Astrocyte (in vitro differentiated cells and primary cell): ENCODE data around the gene DDR2. TPM values are rescaled to one million over a fixed set of nuclear protein-coding genes. Genes with fewer than 3 reads are reported as not detected.

Experiments
- DNase-seq: peaks from one replicate; pipeline ENCODE4 v3.0.0-alpha.2; 2010; ENCODE audit warnings: low read depth
- FAIRE-seq: peaks from 2 replicates; lab custom pipeline; 2011; peaks lifted over from hg19 to GRCh38; lab: Jason Lieb, UNC
- H2AFZ ChIP-seq: 2 replicates; pipeline ENCODE4 v1.6.0; 2012; ENCODE audit warnings: low read depth, low read length, inconsistent platforms
- H3K27ac ChIP-seq: 2 replicates; pipeline ENCODE4 v1.5.1; 2011; ENCODE audit warnings: low read depth, low read length, inconsistent platforms
- H3K27me3 ChIP-seq: 2 replicates; pipeline ENCODE4 v1.6.0; 2011; ENCODE audit warnings: low read length, inconsistent platforms; ENCODE audit not compliant: insufficient read depth
- H3K36me3 ChIP-seq: 2 replicates; pipeline ENCODE4 v1.5.1; 2011; ENCODE audit warnings: low read length, inconsistent platforms; ENCODE audit not compliant: insufficient read depth
- H3K4me1 ChIP-seq: 2 replicates; pipeline ENCODE4 v1.5.1; 2011; ENCODE audit warnings: low read length, inconsistent platforms; ENCODE audit not compliant: insufficient read depth
- H3K4me2 ChIP-seq: 2 replicates; pipeline ENCODE4 v1.6.0; 2012; ENCODE audit warnings: low read length, inconsistent platforms
- H3K4me3 ChIP-seq: 2 replicates; pipeline ENCODE4 v1.5.1; 2011; ENCODE audit warnings: low read depth, mild to moderate bottlenecking, low read length, inconsistent platforms; ENCODE audit not compliant: insufficient read depth
- H3K79me2 ChIP-seq: 2 replicates; pipeline ENCODE4 v1.6.0; 2012; ENCODE audit warnings: mild to moderate bottlenecking, low read length, inconsistent platforms; ENCODE audit not compliant: insufficient read depth
- H3K9ac ChIP-seq: 2 replicates; pipeline ENCODE4 v1.6.0; 2012; ENCODE audit warnings: mild to moderate bottlenecking, low read length, inconsistent platforms
- H3K9me3 ChIP-seq: 2 replicates; pipeline ENCODE4 v1.5.1; 2012; ENCODE audit warnings: low read depth, mild to moderate bottlenecking, low read length, inconsistent platforms; ENCODE audit not compliant: insufficient read depth
- H4K20me1 ChIP-seq: 2 replicates; pipeline ENCODE4 v1.6.0; 2012; ENCODE audit warnings: low read length, inconsistent platforms; ENCODE audit not compliant: insufficient read depth
- H3K27ac Mint-ChIP-seq: one replicate; pipeline ENCODE4 v1.8.0; 2021; ENCODE audit warnings: mild to moderate bottlenecking, mixed read lengths; ENCODE audit not compliant: unreplicated experiment
- H3K27me3 Mint-ChIP-seq: one replicate; pipeline ENCODE4 v1.8.0; 2021; ENCODE audit warnings: low read depth, mixed read lengths; ENCODE audit not compliant: unreplicated experiment
- H3K36me3 Mint-ChIP-seq: one replicate; pipeline ENCODE4 v1.8.0; 2021; ENCODE audit warnings: low read depth, mixed read lengths; ENCODE audit not compliant: unreplicated experiment
- H3K4me1 Mint-ChIP-seq: one replicate; pipeline ENCODE4 v1.8.0; 2021; ENCODE audit warnings: low read depth, mixed read lengths; ENCODE audit not compliant: unreplicated experiment
- H3K4me3 Mint-ChIP-seq: one replicate; pipeline ENCODE4 v1.8.0; 2021; ENCODE audit warnings: mild to moderate bottlenecking, moderate library complexity, mixed read lengths; ENCODE audit not compliant: unreplicated experiment
- H3K9me3 Mint-ChIP-seq: one replicate; pipeline ENCODE4 v1.8.0; 2021; ENCODE audit warnings: mild to moderate bottlenecking, mixed read lengths; ENCODE audit not compliant: unreplicated experiment
- EZH2 ChIP-seq: IDR thresholded peaks from 2 replicates; pipeline ENCODE4 v1.6.1; 2012; ENCODE audit warnings: mild to moderate bottlenecking, low read length, inconsistent platforms; ENCODE audit not compliant: insufficient read depth
- total RNA-seq: library from RNA; stranded (reverse); gene quantifications from 2 replicates; pipeline ENCODE4 v1.2.1, GENCODE V29; 2021
- TF ChIP-seq, protein P1 (sequence below): IDR thresholded peaks from 2 replicates; pipeline ENCODE4 v1.5.1; 2011; ENCODE audit warnings: low read depth, mild to moderate bottlenecking, inconsistent platforms, low read length, moderate library complexity; ENCODE audit not compliant: insufficient read depth

Gene DDR2
- total RNA-seq, 1 donor from 2014 or later, result 15.3 TPM

DNA sequence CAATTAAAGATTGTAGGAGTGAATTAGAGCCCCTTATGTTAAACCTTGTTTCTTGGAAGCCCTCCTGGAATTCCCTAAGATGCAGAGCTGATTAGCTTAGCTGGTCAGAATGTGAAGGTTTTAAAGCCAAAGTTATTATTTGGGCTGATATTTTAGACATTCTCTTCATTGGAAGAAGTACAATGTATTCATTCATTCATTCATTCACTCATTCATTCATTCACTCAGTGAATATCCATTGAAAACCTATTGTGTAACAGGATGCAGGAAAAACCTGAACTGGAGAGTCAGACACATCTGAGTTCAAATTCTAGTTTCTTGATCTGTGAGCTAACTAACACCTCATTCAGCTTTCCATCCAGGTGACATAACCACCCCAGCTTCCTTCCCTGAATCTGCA is 29.7 kb downstream of the DDR2 start:
- Mint-ChIP-seq H3K4me3 (no peak overlapping the region), H3K27ac (no peak overlapping the region), H3K9me3 (peaks cover 1% of the 10 kb centered on the region), H3K27me3 (no peaks in the 10 kb centered on the region), H3K4me1 (peaks cover 31% of the 10 kb centered on the region), H3K36me3 (no peaks in the 10 kb centered on the region)
- H3K27me3 ChIP-seq, result no peaks in the 10 kb centered on the region
- no peak overlapping the region for H3K27ac ChIP-seq
- H3K9me3 ChIP-seq, result no peaks in the 10 kb centered on the region
- peaks cover 12% of the 10 kb centered on the region for H3K4me1 ChIP-seq
- H4K20me1 ChIP-seq, result peaks cover 18% of the 10 kb centered on the region
- FAIRE-seq (no peak), DNase-seq (no peak)
- TF ChIP-seq, protein P1, sequence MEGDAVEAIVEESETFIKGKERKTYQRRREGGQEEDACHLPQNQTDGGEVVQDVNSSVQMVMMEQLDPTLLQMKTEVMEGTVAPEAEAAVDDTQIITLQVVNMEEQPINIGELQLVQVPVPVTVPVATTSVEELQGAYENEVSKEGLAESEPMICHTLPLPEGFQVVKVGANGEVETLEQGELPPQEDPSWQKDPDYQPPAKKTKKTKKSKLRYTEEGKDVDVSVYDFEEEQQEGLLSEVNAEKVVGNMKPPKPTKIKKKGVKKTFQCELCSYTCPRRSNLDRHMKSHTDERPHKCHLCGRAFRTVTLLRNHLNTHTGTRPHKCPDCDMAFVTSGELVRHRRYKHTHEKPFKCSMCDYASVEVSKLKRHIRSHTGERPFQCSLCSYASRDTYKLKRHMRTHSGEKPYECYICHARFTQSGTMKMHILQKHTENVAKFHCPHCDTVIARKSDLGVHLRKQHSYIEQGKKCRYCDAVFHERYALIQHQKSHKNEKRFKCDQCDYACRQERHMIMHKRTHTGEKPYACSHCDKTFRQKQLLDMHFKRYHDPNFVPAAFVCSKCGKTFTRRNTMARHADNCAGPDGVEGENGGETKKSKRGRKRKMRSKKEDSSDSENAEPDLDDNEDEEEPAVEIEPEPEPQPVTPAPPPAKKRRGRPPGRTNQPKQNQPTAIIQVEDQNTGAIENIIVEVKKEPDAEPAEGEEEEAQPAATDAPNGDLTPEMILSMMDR, result no peak
- TF ChIP-seq EZH2, result no peak
- no peaks in the 10 kb centered on the region for H3K36me3 ChIP-seq
- H3K9ac ChIP-seq, result no peak overlapping the region
- H3K4me3 ChIP-seq, result no peak overlapping the region
- no peak overlapping the region for H3K4me2 ChIP-seq
- H2AFZ ChIP-seq, result no peak overlapping the region
- H3K79me2 ChIP-seq, result peaks cover 28% of the 10 kb centered on the region

DNA sequence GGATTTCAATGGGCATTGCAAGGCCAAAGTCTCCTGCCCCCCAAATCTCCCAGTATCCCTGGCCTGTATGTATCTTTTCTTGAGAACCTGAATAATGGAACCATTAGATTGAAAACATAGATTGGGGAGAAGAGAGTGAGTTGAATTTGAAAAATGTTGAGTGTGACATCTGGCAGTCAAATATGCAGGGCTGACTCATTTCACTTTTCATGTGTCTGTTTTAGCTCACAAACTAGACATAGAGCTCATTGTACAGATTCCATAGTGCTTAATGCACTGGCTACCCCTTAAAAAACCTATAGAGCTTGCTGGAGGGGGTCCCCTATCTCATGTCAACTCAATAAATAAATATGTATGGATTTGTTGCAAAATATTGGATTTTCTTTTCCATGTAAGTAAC is 30.8 kb downstream of the DDR2 start:
- Histone ChIP-seq H3K4me3 (no peak overlapping the region), H3K4me1 (peaks cover 12% of the 10 kb centered on the region), H3K4me2 (peak overlapping the region; percentile 74), H3K79me2 (peaks cover 23% of the 10 kb centered on the region), H3K36me3 (no peaks in the 10 kb centered on the region), H3K27ac (peak overlapping the region; percentile 69), H3K9ac (peak overlapping the region; percentile 45), H3K9me3 (no peaks in the 10 kb centered on the region), H2AFZ (no peak overlapping the region), H4K20me1 (peaks cover 12% of the 10 kb centered on the region), H3K27me3 (no peaks in the 10 kb centered on the region)
- Mint-ChIP-seq H3K4me3 (no peak overlapping the region), H3K36me3 (no peaks in the 10 kb centered on the region), H3K27me3 (no peaks in the 10 kb centered on the region), H3K27ac (no peak overlapping the region), H3K9me3 (peaks cover 1% of the 10 kb centered on the region), H3K4me1 (peaks cover 31% of the 10 kb centered on the region)
- DNase-seq (no peak), FAIRE-seq (no peak)
- TF ChIP-seq, protein P1, result no peak
- TF ChIP-seq EZH2, result no peak

DNA sequence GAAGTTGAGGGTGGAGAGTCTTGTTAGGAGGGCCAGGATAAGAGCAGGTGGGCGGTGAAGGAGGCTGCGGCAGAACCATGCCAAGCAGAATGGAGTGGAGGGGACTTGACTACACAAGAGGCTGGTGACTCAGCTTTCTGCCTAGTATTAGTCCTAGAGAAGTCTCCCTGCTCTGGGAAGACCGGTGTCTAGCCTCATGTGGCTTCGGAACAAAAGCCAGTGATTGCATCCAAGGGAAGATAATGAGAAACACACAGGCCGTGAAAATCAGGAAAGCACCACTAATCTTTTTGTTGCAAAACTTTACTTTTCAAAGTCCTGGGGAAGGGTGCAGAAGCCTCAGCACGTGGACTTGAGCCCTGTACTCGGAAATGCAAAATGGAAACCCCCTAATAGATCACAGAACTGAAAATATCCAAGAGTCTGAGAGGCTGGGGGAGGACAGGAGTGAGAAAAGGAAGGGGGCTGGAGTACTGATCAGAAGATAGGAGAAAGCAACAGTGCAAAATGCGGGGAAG is 31.4 kb downstream of the DDR2 start:
- DNase-seq (peak; percentile 94), FAIRE-seq (peak; percentile 23)
- H3K4me2 ChIP-seq, result peak overlapping the region; percentile 74
- peaks cover 12% of the 10 kb centered on the region for H4K20me1 ChIP-seq
- no peaks in the 10 kb centered on the region for H3K9me3 ChIP-seq
- H3K79me2 ChIP-seq, result peaks cover 22% of the 10 kb centered on the region
- Mint-ChIP-seq H3K27ac (no peak overlapping the region), H3K27me3 (no peaks in the 10 kb centered on the region), H3K9me3 (no peaks in the 10 kb centered on the region), H3K4me3 (no peak overlapping the region), H3K36me3 (no peaks in the 10 kb centered on the region), H3K4me1 (peaks cover 31% of the 10 kb centered on the region)
- H3K4me3 ChIP-seq, result peak overlapping the region; percentile 28
- TF ChIP-seq EZH2, result no peak
- TF ChIP-seq, protein P1, result no peak
- peak overlapping the region; percentile 2 for H2AFZ ChIP-seq
- H3K36me3 ChIP-seq, result no peaks in the 10 kb centered on the region
- H3K27ac ChIP-seq, result peak overlapping the region; percentile 69
- peak overlapping the region; percentile 45 for H3K9ac ChIP-seq
- H3K4me1 ChIP-seq, result peaks cover 12% of the 10 kb centered on the region
- no peaks in the 10 kb centered on the region for H3K27me3 ChIP-seq
